ENCODE measurements around the gene DIDO1. TPM values are rescaled to one million over a fixed set of nuclear protein-coding genes. Genes with fewer than 3 reads are reported as not detected.
"Not testable (repeated sequence)": the region's sequence is repeated elsewhere in the genome, so short reads cannot be mapped to it uniquely, and the experiment has no call there.

The DIDO1 gene
- total RNA-seq, 2 donors from 2014 or later, result 58.3 to 65.7 TPM

DNA sequence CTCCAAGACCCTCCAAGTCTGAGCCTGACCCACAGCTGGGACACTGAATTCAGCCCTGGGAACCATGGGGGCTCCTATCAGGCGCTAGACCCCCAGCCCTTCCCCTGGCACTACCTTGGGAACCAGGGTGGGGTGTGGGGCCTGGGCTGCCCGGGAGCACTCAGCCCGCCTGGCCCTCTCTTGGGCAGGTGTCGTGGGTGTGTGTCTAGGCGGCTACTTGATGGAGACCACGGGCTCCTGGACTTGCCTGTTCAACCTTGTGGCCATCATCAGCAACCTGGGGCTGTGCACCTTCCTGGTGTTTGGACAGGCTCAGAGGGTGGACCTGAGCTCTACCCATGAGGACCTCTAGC lies 40.8 kb upstream of the DIDO1 start:
- Mint-ChIP-seq H3K27me3 (peaks cover 16% of the 10 kb centered on the region), H3K36me3 (ENCODE audit: low read depth) (peaks cover 10% of the 10 kb centered on the region), H3K27ac (no peak overlapping the region), H3K4me1 (peaks cover 10% of the 10 kb centered on the region), H3K4me3 (no peak overlapping the region)
- DNase-seq (no peak), ATAC-seq (no peak)
- H3K9me3 ChIP-seq (ENCODE audit: control insufficient read depth, low read length, poor library complexity, severe bottlenecking), result no peaks in the 10 kb centered on the region

DNA sequence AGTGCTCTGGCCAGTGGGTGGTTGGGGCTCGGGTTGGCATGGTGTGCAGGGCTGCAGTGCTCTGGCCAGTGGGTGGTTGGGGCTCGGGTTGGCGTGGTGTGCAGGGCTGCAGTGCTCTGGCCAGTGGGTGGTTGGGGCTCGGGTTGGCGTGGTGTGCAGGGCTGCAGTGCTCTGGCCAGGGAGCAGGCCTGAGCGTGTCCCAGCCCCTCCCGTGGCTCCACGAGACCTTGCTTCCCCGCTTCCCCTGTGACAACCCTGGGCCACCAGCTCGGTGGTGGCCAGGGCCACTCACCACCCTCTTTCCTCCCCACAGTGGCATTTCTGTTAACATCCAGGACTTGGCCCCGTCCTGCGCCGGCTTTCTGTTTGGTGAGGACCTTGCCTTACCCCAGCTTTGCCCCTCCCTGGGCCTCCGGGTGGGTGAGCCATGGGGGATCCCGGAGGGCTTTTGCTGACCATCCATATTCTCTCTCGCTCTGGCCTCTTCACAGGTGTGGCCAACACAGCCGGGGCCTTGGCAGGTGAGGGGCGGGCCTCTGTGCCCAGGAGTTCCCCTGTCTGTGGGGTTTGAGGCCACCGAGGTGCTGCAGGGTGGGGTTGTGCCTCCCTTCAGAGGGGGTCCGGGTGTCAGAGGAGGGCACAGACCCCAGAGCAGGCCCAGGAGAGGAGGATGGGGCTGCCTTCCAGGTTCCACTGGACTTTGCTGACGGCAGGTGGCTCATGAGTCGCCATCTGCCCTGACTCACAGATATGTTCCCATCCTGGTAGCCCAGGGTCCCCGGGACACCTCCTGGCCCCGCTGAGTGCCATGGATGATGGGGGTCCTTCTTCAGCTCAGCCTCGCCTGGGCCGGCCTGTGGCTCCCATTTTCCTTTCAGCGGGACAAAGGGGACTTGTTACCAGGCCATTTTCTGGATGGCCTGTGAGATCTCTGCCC lies 40.2 kb upstream of the DIDO1 start:
- Mint-ChIP-seq H3K4me1 (peaks cover 3% of the 10 kb centered on the region), H3K4me3 (no peak overlapping the region), H3K27ac (no peak overlapping the region), H3K27me3 (peaks cover 10% of the 10 kb centered on the region), H3K36me3 (ENCODE audit: low read depth) (peaks cover 3% of the 10 kb centered on the region)
- no peak for ATAC-seq
- no peaks in the 10 kb centered on the region for H3K9me3 ChIP-seq (ENCODE audit: control insufficient read depth, low read length, poor library complexity, severe bottlenecking)
- DNase-seq, result no peak

DNA sequence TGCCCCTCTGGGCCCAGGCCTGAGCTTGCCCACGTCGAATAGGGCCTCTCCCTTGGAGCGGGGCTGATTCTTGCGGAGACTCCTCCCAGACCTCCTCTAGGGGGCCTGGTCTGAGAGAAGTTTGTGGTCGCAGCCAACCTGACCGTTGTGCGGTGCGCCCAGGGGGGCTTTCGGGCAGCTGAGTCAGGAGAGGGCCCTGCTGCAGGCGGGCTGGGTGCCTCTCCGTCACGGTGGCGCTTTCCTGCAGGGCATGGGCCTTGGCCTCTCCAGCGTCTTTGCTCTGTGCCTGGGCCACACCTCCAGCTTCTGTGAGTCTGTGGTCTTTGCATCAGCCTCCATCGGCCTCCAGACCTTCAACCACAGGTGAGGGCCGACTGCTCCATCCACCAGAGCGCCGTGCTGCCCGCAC lies 39.1 kb upstream of the DIDO1 start:
- Mint-ChIP-seq H3K4me1 (no peaks in the 10 kb centered on the region), H3K36me3 (ENCODE audit: low read depth) (no peaks in the 10 kb centered on the region), H3K27ac (no peak overlapping the region), H3K27me3 (peaks cover 4% of the 10 kb centered on the region), H3K4me3 (no peak overlapping the region)
- ATAC-seq, result no peak
- H3K9me3 ChIP-seq (ENCODE audit: control insufficient read depth, low read length, poor library complexity, severe bottlenecking), result no peaks in the 10 kb centered on the region
- no peak for DNase-seq

DNA sequence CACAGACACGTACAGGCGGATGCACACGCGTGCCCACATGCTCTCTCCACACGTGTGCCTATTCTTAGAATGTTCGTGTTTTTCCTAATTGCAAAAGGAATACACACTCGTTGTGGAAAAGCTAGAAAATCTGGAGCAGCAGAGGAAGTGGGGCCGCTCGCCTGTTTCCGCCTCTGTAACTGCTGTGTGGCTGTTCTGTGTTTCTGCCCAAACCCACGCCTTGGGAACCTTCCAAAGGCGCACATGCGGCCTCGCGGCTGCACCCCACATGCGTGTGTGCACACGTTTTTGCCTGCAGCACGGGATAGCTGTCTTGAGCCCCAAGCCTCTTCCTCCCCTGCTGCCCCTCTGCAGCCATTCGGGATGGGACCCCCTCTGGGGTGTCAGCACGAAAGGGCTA lies 38.4 kb upstream of the DIDO1 start:
- Mint-ChIP-seq H3K27ac (no peak overlapping the region), H3K36me3 (ENCODE audit: low read depth) (no peaks in the 10 kb centered on the region), H3K4me1 (no peaks in the 10 kb centered on the region), H3K27me3 (no peaks in the 10 kb centered on the region), H3K4me3 (no peak overlapping the region)
- DNase-seq (no peak), ATAC-seq (no peak)
- no peaks in the 10 kb centered on the region for H3K9me3 ChIP-seq (ENCODE audit: control insufficient read depth, low read length, poor library complexity, severe bottlenecking)

DNA sequence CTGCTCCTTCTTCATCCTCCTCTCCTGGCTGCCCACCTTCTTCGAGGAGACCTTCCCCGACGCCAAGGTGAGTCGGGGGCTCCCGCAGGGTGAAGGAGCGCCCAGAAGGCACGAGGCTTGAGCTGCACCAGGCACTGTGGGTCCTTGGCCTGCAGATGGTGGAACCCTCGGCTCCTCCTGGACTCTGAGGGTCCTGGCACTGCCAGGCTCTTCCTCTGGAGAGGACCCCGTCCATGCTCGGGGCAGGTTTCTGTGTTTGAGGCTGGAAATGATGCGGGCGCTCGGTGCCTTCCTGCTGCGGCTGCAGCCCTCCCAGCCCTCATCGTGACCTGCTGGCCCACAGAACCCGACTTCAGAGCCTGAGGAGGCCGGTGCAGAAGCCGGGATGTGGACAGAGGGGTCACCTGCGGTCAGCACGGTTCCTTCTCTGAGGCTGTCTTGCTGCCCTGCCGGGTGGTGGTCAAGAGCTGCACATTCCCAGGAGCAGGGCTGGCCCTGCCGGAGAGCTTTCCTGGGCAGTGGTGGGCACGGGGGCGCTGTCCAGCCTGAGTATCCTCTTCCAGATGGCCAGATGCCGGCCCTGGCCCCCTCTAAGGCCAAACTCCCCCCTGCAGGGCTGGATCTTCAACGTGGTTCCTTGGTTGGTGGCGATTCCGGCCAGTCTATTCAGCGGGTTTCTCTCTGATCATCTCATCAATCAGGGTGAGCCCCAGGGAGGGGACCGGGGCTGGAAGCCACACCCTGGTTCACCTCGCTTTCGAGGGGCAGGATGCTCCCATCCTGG lies 37.5 kb upstream of the DIDO1 start:
- Mint-ChIP-seq H3K4me1 (no peaks in the 10 kb centered on the region), H3K36me3 (ENCODE audit: low read depth) (no peaks in the 10 kb centered on the region), H3K27me3 (no peaks in the 10 kb centered on the region), H3K4me3 (no peak overlapping the region), H3K27ac (no peak overlapping the region)
- H3K9me3 ChIP-seq (ENCODE audit: control insufficient read depth, low read length, poor library complexity, severe bottlenecking), result no peaks in the 10 kb centered on the region
- no peak for ATAC-seq
- no peak for DNase-seq

DNA sequence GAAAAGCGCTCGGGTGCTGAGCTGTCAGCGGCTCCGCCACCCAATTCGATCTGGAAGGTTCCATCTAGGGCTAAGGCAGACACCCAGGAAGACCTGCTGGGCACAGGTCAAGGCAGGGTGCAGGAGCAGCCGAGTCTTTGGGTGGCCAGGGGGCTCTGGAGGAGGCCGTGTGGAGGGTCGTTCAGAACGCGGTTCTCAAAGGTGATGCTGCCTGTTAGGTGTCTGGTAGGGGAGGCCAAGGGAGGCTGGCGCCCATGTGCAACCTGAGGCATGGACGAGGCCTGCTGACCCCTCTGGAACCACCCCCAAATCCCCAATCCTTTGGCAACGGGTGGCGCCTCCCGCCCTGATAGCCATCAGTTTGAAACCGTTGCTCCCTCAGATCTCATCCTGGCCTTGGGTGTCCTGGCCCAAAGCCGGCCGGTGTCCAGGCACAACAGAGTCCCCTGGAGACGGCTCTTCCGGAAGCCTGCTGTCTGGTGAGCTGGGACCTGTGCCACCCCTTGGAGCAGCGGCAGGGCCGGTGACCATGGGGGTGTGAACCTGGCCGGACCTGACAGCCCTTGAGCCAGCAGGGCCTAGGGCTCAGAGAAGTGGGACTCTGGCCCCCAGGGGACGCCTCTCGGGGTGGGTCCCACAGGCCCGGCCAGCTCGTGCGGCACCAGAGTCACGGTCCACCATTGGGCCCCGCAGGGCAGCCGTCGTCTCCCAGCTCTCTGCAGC lies 36.7 kb upstream of the DIDO1 start:
- Mint-ChIP-seq H3K36me3 (ENCODE audit: low read depth) (no peaks in the 10 kb centered on the region), H3K4me1 (no peaks in the 10 kb centered on the region), H3K27me3 (no peaks in the 10 kb centered on the region), H3K4me3 (no peak overlapping the region), H3K27ac (no peak overlapping the region)
- no peak for ATAC-seq
- H3K9me3 ChIP-seq (ENCODE audit: control insufficient read depth, low read length, poor library complexity, severe bottlenecking), result no peaks in the 10 kb centered on the region
- DNase-seq, result no peak

DNA sequence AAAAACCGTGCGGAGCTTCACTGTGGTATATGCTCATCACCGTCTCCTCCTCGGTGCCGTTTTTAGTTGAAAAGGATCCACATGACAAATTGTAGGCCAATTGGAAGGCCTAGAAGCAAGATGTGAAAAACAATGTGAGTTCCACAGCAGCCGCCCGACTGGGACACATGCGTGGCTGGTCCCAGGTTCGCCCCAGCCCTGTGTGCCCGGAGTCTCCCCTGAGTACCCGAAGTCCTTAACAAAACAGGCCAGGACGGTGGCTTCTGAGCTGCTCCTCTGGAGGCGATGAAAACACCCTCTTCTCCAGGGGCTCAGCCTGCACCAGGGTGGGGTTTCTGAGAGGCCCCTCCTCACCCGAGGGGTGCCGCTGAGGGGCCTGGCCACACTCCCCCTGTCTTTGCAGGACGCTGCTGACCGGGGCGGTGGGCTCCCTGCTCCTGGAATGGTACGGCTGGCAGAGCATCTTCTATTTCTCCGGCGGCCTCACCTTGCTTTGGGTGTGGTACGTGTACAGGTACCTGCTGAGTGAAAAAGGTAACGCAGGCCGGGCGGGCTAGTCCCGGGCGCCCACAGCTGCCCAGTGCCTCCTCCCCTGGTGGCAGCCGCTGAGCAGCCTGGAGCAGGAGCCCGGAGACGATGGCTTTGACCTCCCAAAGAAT lies 36.0 kb upstream of the DIDO1 start:
- no peaks in the 10 kb centered on the region for H3K4me1 Mint-ChIP-seq
- ATAC-seq (no peak), DNase-seq (no peak)
- H3K9me3 ChIP-seq (ENCODE audit: control insufficient read depth, low read length, poor library complexity, severe bottlenecking), result no peaks in the 10 kb centered on the region
- H3K36me3 Mint-ChIP-seq (ENCODE audit: low read depth), result no peaks in the 10 kb centered on the region
- no peak overlapping the region for H3K4me3 Mint-ChIP-seq
- no peak overlapping the region for H3K27ac Mint-ChIP-seq
- H3K27me3 Mint-ChIP-seq, result no peaks in the 10 kb centered on the region

DNA sequence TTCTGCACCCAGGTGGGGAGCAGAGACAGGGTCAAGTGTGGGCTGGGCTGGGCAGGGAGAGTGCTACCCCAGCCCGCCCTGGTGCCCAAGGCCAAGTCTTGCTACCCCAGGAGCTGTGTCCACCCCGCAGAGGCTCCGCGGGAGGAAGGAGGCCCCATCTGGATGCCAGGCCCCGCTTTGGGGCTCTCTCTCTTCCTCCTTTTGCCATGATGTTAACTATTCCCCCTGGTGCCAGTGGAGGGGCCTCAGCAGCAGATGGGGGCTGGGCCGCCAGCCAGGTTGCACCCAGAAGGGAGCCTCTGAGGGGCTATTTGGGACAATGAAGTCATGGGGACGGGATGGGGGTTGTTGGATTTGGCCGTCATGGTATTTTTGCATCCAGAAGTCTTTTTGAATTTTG lies 35.5 kb upstream of the DIDO1 start:
- H3K27me3 Mint-ChIP-seq, result no peaks in the 10 kb centered on the region
- no peak overlapping the region for H3K27ac Mint-ChIP-seq

DNA sequence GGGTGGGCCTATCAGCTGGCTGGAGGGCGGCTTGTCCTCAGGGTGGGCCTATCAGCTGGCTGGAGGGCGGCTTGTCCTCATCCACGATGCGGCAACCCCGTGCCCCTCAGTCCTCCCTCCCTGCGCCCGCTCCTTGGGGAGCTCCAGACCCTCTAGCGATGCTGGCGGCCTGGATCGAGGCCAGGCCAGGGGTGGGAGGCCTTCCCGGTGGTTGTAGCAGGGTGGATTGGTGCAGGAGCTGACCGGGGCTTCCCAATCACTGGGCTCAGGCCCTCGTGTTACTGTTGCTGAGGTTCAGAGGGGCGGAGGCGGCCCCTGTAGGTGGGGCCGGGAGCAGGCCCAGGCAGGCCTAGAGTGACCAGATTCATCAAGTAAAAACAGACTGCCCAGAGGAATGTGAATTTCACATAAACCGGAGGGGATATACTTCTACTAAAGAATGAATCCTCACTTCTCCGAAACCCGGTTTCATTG lies 35.0 kb upstream of the DIDO1 start:
- ATAC-seq, result no peak

More for the DNA sequence above, 35.5 kb upstream of the DIDO1 start:
- no peaks in the 10 kb centered on the region for H3K9me3 ChIP-seq (ENCODE audit: control insufficient read depth, low read length, poor library complexity, severe bottlenecking)
- no peaks in the 10 kb centered on the region for H3K36me3 Mint-ChIP-seq (ENCODE audit: low read depth)
- DNase-seq, result no peak
- H3K4me1 Mint-ChIP-seq, result no peaks in the 10 kb centered on the region
- ATAC-seq, result no peak
- no peak overlapping the region for H3K4me3 Mint-ChIP-seq

DNA sequence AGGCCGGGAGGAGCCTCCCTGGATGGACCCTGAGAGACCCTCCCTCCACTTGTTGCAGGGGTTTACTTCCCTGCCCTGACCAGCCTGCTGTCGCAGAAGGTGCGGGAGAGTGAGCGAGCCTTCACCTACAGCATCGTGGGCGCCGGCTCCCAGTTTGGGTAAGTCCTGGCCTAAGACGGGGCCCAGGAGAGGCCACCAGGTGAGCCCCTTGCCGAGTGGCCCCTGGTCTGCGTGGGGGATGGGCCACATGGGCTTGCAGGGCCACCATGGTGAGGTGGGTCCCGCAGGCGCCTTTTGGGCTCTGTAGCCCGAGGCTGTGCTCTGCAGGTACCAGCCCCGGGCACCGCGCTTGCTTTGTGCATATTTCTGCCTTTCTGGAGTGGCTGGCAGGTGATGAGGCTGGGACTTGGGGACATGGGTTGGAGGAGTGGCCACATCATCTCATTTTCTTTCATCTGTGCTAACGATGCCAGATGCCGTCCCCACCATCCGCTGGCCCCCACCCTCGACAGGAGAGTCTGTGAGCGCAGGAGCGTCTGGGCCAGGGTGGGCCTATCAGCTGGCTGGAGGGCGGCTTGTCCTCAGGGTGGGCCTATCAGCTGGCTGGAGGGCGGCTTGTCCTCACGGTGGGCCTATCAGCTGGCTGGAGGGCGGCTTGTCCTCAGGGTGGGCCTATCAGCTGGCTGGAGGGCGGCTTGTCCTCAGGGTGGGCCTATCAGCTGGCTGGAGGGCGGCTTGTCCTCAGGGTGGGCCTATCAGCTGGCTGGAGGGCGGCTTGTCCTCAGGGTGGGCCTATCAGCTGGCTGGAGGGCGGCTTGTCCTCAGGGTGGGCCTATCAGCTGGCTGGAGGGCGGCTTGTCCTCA lies 34.4 kb upstream of the DIDO1 start:
- DNase-seq; H3K4me3 Mint-ChIP-seq; H3K27me3 Mint-ChIP-seq; H3K9me3 ChIP-seq (ENCODE audit: control insufficient read depth, low read length, poor library complexity, severe bottlenecking); H3K4me1 Mint-ChIP-seq; ATAC-seq; H3K36me3 Mint-ChIP-seq (ENCODE audit: low read depth); H3K27ac Mint-ChIP-seq: not testable (repeated sequence)

More for the DNA sequence above, 35.0 kb upstream of the DIDO1 start:
- no peak for DNase-seq
- no peak overlapping the region for H3K4me3 Mint-ChIP-seq
- no peaks in the 10 kb centered on the region for H3K36me3 Mint-ChIP-seq (ENCODE audit: low read depth)
- H3K9me3 ChIP-seq (ENCODE audit: control insufficient read depth, low read length, poor library complexity, severe bottlenecking), result no peaks in the 10 kb centered on the region
- H3K4me1 Mint-ChIP-seq, result no peaks in the 10 kb centered on the region
- H3K27ac Mint-ChIP-seq, result no peak overlapping the region
- H3K27me3 Mint-ChIP-seq, result no peaks in the 10 kb centered on the region

DNA sequence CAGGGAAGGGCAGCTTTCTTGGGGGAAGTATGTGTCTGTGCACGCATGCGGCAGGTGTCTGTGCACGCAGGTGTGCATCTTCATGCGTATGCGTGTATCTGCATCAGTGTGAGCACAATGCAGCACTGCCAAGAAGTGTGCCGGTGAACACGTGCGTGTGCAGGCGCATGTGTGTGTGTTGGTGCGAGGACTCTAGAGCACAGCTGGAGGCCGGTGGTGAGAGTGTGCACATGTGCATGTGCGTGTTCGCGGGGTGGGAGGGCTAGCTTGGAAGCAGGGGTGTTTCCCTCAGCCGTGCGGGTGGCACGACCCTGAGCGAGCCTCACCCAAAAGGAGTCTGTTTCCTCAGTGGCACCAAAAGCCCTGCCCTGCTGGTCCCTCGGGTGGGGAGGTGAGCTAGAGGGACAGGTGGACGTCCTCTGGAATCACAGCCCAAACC lies 33.7 kb upstream of the DIDO1 start:
- Mint-ChIP-seq H3K36me3 (ENCODE audit: low read depth) (no peaks in the 10 kb centered on the region), H3K27me3 (no peaks in the 10 kb centered on the region), H3K4me3 (no peak overlapping the region), H3K4me1 (no peaks in the 10 kb centered on the region), H3K27ac (no peak overlapping the region)
- H3K9me3 ChIP-seq (ENCODE audit: control insufficient read depth, low read length, poor library complexity, severe bottlenecking), result no peaks in the 10 kb centered on the region
- ATAC-seq (no peak), DNase-seq (no peak)
